Endothelial cell (in vitro differentiated cells): ENCODE results near the gene TSHZ2. TPM values are rescaled to one million over a fixed set of nuclear protein-coding genes. Genes with fewer than 3 reads are reported as not detected.

Experiments
- DNase-seq: peaks from one replicate; pipeline ENCODE4 v3.0.0; 2021; ENCODE audit warnings: low spot score
- H3K27ac Mint-ChIP-seq: one replicate; pipeline ENCODE4 v1.8.0; 2021; ENCODE audit warnings: mixed read lengths, inconsistent platforms; ENCODE audit not compliant: unreplicated experiment
- H3K27me3 Mint-ChIP-seq: one replicate; pipeline ENCODE4 v1.8.0; 2021; ENCODE audit warnings: mild to moderate bottlenecking, moderate library complexity, mixed read lengths, inconsistent platforms; ENCODE audit not compliant: unreplicated experiment
- H3K36me3 Mint-ChIP-seq: one replicate; pipeline ENCODE4 v1.8.0; 2021; ENCODE audit warnings: mild to moderate bottlenecking, low read depth, mixed read lengths, inconsistent platforms; ENCODE audit not compliant: unreplicated experiment
- H3K4me1 Mint-ChIP-seq: one replicate; pipeline ENCODE4 v1.8.0; 2021; ENCODE audit warnings: mild to moderate bottlenecking, mixed read lengths, inconsistent platforms; ENCODE audit not compliant: unreplicated experiment
- H3K4me3 Mint-ChIP-seq: one replicate; pipeline ENCODE4 v1.8.0; 2021; ENCODE audit warnings: mild to moderate bottlenecking, mixed read lengths, inconsistent platforms; ENCODE audit not compliant: unreplicated experiment
- H3K9me3 Mint-ChIP-seq: one replicate; pipeline ENCODE4 v1.8.0; 2021; ENCODE audit warnings: mixed read lengths, inconsistent platforms; ENCODE audit not compliant: unreplicated experiment
- total RNA-seq: library from RNA; stranded (reverse); fragmentation: NEBNext Ultra II Directional; extraction: Animal tissue kit (Norgen Biotek cat#: 25700); gene quantifications from one replicate; pipeline ENCODE4 v1.2.1, GENCODE V29; 2021; ENCODE audit not compliant: unreplicated experiment
- TF ChIP-seq, protein P1 (sequence below): fragments of 200-600 bp; sonication (generic); IDR thresholded peaks from one replicate; pipeline ENCODE4 v1.5.0; 2021; ENCODE audit warnings: antibody characterized with exemption; ENCODE audit not compliant: unreplicated experiment

The TSHZ2 gene
- total RNA-seq, 1 donor from 2014 or later: 2.3 TPM

DNA sequence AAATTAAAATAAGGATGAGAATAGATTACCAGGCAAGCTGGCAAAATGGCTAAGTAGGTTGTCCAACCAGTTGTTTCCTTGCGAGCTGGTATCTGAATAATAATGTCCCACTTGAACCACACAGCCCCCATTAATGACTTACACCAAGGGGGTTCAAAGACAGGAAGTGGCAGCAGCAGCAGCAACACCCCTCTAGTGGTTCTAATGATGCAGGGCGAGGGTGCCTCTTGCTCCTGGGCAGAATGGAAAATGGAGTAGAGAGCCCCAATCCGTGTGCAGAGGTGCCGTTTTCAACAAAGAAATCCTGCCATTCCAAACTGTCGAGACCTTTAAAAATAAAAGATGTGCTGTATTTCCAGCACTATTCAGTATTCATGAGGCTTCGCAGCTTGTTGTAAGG lies 218.1 kb downstream of the TSHZ2 start:
- no peaks in the 10 kb centered on the region for H3K4me1 Mint-ChIP-seq
- H3K27me3 Mint-ChIP-seq: no peaks in the 10 kb centered on the region
- TF ChIP-seq, protein P1, sequence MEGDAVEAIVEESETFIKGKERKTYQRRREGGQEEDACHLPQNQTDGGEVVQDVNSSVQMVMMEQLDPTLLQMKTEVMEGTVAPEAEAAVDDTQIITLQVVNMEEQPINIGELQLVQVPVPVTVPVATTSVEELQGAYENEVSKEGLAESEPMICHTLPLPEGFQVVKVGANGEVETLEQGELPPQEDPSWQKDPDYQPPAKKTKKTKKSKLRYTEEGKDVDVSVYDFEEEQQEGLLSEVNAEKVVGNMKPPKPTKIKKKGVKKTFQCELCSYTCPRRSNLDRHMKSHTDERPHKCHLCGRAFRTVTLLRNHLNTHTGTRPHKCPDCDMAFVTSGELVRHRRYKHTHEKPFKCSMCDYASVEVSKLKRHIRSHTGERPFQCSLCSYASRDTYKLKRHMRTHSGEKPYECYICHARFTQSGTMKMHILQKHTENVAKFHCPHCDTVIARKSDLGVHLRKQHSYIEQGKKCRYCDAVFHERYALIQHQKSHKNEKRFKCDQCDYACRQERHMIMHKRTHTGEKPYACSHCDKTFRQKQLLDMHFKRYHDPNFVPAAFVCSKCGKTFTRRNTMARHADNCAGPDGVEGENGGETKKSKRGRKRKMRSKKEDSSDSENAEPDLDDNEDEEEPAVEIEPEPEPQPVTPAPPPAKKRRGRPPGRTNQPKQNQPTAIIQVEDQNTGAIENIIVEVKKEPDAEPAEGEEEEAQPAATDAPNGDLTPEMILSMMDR: no peak
- H3K9me3 Mint-ChIP-seq: no peaks in the 10 kb centered on the region
- no peak overlapping the region for H3K4me3 Mint-ChIP-seq
- DNase-seq: no peak
- H3K36me3 Mint-ChIP-seq: no peaks in the 10 kb centered on the region
- no peak overlapping the region for H3K27ac Mint-ChIP-seq

DNA sequence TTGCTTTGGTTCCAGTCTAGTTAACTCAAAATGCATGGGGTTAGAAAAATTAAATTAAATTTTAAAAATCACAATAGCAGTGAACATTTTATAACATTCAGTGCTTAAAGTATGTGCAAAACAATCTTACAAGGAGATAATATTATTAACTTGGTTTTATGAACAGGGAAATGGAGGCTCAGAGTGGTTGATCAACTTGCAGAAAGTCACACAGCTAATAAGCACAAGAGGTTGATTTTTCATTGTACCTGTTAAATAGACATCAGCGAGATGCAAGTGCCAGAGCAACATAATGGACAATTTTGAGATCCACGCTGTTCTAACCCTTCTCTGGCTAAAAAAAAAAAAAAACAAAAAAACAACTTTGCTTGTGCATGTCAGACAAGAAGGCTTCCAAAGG lies 219.8 kb downstream of the TSHZ2 start:
- TF ChIP-seq, protein P1: no peak

DNA sequence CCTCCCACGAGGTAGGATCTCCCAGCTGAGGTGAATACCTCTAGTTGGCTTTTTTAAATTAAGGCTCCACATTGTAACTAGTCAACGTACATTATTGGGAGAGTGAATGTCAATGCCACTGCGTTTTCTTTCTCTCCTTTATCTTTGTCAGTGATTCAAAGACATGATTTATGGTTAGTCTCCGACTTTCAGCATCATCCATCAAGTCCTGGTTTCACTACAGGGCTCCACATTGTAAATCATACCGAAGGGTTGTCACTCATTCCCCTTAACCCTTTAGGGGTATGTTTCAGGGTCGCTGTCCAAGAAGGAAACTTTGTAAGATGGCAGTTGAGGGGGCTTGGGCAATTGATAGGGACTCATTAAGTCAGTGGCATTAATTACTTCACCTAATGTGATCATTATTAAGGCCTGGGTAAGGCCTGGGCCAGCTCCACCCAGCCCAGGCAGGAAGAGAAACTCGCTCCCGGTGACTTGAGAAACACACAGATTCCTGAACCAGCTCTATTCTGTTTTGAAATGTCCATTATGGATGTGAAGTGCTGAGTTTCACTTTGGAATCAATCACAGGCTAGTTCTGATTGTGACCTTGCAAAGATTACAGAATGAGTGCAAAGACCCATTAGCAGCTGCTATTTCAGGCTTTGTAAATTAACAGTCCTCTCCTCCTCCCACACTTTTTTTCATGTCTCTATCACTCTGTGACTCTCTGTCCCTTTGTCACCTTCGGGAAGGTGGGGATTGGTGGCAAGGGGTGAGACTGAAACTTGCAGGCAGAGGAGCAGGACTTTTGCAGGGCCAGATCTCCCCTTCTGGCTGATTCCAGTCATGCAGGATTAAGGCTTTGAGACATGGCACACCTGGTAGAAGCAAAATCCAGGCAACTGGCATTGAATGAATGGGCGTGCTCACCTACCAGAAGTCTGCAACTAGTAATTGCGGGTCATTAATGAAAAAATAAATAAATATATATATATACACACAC lies 222.4 kb downstream of the TSHZ2 start:
- H3K27ac Mint-ChIP-seq: no peak overlapping the region
- no peaks in the 10 kb centered on the region for H3K9me3 Mint-ChIP-seq
- H3K4me3 Mint-ChIP-seq: no peak overlapping the region
- TF ChIP-seq, protein P1: no peak
- H3K27me3 Mint-ChIP-seq: peaks cover 1% of the 10 kb centered on the region
- H3K4me1 Mint-ChIP-seq: no peaks in the 10 kb centered on the region
- H3K36me3 Mint-ChIP-seq: no peaks in the 10 kb centered on the region
- DNase-seq: no peak

More for the DNA sequence above, 219.8 kb downstream of the TSHZ2 start:
- DNase-seq: no peak
- Mint-ChIP-seq H3K9me3 (no peaks in the 10 kb centered on the region), H3K4me1 (no peaks in the 10 kb centered on the region), H3K27me3 (peaks cover 1% of the 10 kb centered on the region), H3K36me3 (no peaks in the 10 kb centered on the region), H3K27ac (no peak overlapping the region), H3K4me3 (no peak overlapping the region)

DNA sequence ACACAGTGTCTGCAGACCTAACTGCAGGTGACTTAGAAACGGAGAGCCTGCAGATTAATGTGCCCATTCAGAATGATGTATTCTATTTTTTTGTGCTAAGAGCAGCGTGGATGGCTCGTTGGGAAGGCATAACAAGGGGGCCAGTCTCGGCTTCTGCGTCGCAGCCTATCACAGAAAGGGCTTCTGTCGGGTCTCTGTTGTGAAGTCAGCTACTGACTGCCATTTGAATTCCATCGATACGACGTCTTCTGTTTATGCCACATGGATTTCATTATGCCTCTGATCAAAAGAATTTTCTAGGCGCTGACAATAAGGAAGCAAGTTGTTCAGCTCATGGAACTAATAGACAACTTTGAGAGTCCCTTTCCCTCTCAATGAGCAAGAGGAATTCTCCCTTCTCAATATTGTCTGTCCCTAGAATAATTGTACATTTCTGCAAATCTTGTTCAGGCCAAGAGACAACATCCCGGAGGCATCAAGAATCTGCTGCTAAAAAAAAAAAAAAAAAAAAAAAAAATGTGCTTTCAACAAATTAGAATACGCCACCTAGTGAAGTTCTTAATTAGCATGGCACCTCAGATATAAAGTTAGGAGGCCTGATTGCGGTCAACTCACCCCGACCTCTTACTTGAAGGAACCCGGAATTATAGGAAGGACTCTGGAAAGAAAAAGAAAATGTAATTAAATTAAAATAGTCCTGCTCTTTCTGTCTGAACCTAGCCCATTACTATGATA lies 223.9 kb downstream of the TSHZ2 start:
- Mint-ChIP-seq H3K27ac (no peak overlapping the region), H3K4me1 (no peaks in the 10 kb centered on the region), H3K27me3 (peaks cover 1% of the 10 kb centered on the region), H3K36me3 (no peaks in the 10 kb centered on the region), H3K4me3 (no peak overlapping the region), H3K9me3 (no peaks in the 10 kb centered on the region)
- TF ChIP-seq, protein P1: no peak
- DNase-seq: no peak

DNA sequence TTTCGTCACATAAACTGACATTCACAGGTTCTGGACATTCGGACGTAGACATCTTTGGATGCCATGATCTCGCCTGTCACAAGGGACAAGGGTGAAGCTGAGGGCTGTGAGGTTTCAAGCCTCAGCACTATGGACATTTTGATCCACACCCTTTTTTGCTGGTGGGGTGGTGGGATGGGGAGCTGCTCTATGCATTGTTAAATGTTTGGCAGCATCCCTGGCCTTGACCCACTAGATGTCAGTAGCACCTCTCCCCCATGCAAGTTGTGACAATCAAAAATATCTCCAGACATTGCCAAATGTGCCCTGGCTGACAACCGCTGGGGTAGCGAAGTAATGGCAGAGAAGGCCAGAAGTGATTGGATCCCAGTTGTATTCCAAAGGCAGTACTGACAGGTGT lies 229.4 kb downstream of the TSHZ2 start:
- Mint-ChIP-seq H3K9me3 (no peaks in the 10 kb centered on the region), H3K4me3 (no peak overlapping the region), H3K4me1 (no peaks in the 10 kb centered on the region), H3K27me3 (peaks cover 2% of the 10 kb centered on the region), H3K36me3 (no peaks in the 10 kb centered on the region), H3K27ac (no peak overlapping the region)
- TF ChIP-seq, protein P1: no peak
- DNase-seq: no peak
